GM10847 (cell line): Measurements from ENCODE around the gene EIF4EBP2.

Experiments
- POLR2A ChIP-seq: IDR thresholded peaks from 2 replicates; pipeline ENCODE4 v1.6.1; 2011; ENCODE audit not compliant: insufficient read length; ENCODE audit errors: extremely low read depth

The EIF4EBP2 gene

DNA sequence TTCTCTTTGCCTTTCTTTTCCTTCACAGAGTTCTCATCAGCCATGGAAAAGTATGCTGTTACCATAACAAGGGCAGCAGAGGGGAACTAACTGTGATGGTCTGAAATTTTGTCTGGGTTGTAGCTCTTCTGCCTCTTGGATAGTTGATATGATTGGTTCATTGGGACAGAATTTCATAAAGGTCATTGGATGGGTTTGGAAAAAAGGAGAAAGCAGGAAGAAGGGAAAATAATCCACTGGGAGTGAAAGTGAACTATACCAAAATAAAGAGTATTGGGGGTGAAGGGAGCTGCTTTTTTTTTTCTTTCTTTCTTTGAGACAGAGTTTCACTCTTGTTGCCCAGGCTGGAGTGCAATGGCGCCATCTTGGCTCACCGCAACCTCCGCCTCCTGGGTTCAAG, 5.8 kb downstream of the EIF4EBP2 start:
- TF ChIP-seq POLR2A: no peak

GRCh38 chr10:70410608-70411007, 6.7 kb downstream of the EIF4EBP2 start:
- no peak for TF ChIP-seq POLR2A

DNA sequence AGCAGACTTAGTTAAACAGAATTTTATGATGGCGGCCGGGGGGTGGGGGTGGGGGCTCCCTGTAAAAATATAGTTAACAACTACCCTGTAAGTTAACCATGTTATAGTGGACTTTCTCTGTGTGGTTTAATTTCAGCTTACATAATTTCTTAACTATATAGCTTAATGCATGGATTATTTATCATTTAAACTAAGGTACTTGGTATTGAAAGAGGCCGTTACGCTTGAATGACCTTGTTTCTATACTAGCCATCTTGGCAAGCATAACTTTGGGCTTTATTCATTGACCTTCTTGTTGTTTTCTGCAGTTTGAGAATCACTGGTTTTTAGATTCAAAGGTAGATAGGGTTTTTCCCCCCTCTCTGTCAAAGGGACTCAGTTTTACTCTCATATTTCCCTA, 8.4 kb downstream of the EIF4EBP2 start:
- TF ChIP-seq POLR2A: no peak

- no peak for TF ChIP-seq POLR2A
Observed at GRCh38 chr10:70417568-70417967, 13.6 kb downstream of the EIF4EBP2 start.

DNA sequence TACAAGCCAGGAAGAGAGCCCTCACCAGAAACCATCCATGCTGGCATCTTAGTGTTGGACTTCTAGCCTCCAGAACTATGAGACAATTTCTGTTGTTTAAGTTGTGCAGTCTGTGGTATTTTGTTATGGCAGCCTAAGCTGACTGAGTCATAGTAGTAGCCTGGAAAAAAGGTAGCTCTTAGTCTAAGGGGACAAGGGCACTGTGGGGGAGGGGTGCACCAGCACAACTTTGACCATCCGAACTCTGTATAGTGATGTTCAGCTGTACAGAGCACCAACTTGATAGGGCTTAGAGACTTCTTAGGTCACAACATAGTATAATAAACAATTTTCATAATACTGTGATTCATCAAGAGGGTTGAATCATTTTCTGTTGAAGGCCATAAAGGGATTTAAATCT, 14.3 kb downstream of the EIF4EBP2 start:
- no peak for TF ChIP-seq POLR2A

GRCh38 chr10:70418713-70419112, 14.8 kb downstream of the EIF4EBP2 start:
- TF ChIP-seq POLR2A: no peak

DNA sequence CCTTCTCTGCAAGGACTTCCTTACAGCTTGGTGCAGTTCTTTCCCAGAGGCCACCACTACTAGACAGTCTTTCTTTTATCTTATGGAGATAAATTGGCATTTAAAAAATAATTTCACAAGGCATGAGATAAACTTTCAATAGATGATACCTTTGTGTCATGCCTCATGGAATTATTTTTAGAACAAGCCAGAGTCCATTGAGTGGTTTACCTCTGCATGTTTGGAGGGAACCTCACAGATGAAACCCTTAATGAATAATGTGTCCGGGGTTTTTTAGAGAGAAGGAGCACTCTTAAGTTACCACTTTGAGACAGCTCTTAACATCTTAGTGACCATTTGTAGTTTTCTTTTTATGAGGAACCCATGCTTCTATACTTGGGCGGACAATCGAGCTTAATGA, 20.4 kb downstream of the EIF4EBP2 start:
- no peak for TF ChIP-seq POLR2A

DNA sequence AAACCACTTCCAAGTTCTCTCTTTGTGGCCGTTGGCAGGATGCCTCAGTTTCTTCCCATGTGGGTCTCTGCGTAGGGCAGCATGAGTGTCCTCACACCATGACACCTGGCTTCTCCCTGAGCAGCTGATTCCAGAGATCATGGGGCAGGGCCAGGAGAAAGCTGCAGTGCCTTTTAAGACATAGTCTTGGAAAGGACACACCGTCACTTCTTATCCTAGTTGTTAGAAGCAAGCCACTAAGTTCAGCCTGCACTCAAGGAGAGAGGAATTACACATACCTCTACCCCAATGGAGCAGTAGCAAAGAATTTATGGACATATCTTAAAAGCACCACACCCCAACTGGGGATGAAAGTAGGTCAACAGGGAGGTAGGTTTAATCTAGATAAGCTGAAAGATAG, 21.2 kb downstream of the EIF4EBP2 start:
- no peak for TF ChIP-seq POLR2A

- TF ChIP-seq POLR2A: no peak
Observed at GRCh38 chr10:70426823-70427222, 22.9 kb downstream of the EIF4EBP2 start.

DNA sequence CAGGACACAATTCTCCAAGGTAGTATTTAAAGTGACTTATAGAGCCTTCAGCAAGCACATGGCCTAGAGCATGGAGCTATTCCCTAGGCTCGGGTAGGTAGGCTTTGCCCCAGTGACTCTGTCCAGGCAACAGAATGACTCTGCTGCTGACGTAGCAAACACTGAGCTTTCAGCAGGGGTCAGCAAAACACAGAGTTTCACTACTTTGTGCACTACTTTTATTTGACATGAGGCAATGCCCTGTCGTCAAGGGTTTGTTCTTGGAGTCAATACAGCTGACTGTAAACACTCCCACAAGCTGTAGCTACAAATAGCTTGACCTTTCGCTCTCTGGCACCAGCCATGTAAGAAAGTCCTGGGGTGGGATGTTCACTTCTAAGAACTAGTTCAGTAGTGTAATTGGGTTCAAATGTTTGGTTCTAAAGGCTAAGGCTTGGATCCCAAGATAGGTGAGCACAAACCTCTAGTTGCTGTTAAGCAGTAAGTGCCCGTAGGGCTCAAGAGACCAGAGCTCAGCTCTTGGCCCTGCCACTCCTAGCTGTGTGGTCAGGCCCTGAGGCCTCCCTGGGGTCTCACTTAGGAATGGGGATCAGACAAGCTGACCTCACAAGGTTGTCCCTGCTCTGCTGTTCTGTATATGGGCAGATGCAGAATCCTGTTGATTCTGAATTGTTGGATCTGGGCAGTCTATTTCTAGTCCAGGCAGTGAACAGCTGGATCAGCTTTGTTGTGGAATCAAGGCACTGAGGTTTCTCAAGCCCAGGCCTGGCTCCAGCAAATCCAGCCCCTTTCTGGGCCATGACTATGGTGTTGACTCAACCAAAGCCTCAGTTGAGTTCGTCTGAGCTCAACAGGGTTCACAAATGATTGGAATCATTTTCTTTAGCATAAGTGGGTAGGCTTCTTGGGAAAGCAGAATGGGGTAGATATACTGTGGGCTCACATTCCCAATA, 26.8 kb downstream of the EIF4EBP2 start:
- TF ChIP-seq POLR2A: no peak

GRCh38 chr10:70432101-70432500, 28.2 kb downstream of the EIF4EBP2 start:
- no peak for TF ChIP-seq POLR2A

- no peak for TF ChIP-seq POLR2A
Observed at GRCh38 chr10:70432561-70433263, 28.8 kb downstream of the EIF4EBP2 start.

GRCh38 chr10:70433581-70434280, 29.8 kb downstream of the EIF4EBP2 start:
- TF ChIP-seq POLR2A: no peak

GRCh38 chr10:70435241-70436085, 31.5 kb downstream of the EIF4EBP2 start:
- TF ChIP-seq POLR2A: no peak

DNA sequence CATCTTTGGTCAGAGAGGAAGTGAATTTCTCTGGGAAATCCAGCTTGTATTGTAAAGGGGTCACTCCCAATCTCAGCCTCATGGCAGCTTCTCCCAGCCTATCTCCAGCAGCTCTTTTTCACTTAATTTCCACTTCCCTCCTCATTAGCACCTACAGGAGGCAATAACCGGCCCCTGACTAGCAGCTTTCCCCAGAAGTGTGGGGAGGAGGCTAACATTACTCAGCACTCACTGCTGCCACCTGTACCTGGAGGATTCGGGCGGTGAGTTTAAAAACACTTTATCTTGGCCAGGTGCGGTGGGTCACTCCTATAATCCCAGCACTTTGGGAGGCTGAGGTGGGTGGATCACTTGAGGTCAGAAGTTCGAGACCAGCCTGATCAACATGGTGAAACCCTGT, 33.8 kb downstream of the EIF4EBP2 start:
- no peak for TF ChIP-seq POLR2A
